Fibroblast of mammary gland (primary cell): ENCODE data around the gene PDE4B.
"Not testable (repeated sequence)": the region's sequence is repeated elsewhere in the genome, so short reads cannot be mapped to it uniquely, and the experiment has no call there.

Experiments
- DNase-seq: peaks from one replicate; pipeline ENCODE4 v3.0.0-alpha.2; 2010; ENCODE audit warnings: low read depth
- H3K4me3 ChIP-seq: 2 replicates; pipeline ENCODE4 v1.5.1; 2011; ENCODE audit warnings: low read depth, mild to moderate bottlenecking, low read length, moderate library complexity; ENCODE audit not compliant: control insufficient read depth
- CTCF ChIP-seq: conservative IDR thresholded peaks from 2 replicates; pipeline ENCODE4 v1.5.1; 2011; ENCODE audit warnings: low read depth, low read length, inconsistent platforms; ENCODE audit not compliant: control insufficient read depth, insufficient read depth

PDE4B gene

DNA sequence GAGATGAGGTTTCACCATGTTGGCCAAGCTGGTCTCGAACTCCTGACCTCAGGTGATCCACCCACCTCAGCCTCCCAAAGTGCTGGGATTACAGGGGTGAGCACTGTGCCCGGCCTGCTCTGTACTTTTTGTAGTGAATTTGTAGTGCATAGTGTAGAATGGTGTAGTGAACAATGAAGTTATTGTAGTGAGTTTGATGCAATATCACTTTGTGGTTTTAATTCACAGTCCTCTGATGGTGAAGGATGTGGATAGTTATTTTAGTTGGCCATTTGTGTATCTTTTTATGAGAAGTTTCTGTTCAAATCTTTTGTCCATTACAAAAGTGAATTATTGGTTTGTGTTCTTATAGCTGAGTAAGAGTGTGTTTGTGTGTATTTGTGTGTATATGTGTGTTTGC is 57.6 kb downstream of the PDE4B start:
- DNase-seq = no peak
- H3K4me3 ChIP-seq = no peak overlapping the region
- TF ChIP-seq CTCF = no peak

DNA sequence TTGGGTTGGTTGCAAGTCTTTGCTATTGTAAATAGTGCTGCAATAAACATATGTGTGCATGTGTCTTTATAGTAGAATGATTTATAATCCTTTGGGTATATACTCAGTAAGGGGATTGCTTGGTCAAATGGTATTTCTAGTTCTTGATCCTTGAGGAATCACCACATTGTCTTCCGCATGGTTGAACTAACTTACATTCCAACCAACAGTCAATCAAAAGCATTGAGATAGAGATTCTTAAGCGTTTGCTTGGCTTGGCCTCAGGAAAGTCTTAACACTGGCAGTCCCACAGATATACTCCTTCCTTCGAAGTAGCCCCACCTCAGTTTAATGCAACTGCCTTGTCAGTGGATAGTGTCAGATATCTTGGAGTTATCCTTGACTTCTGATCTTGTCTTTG is 63.9 kb downstream of the PDE4B start:
- DNase-seq, H3K4me3 ChIP-seq: not testable (repeated sequence)

- DNase-seq = no peak
- H3K4me3 ChIP-seq = no peak overlapping the region
- TF ChIP-seq CTCF = no peak
Measured at GRCh38 chr1:65866439-65866838, 73.7 kb downstream of the PDE4B start.

DNA sequence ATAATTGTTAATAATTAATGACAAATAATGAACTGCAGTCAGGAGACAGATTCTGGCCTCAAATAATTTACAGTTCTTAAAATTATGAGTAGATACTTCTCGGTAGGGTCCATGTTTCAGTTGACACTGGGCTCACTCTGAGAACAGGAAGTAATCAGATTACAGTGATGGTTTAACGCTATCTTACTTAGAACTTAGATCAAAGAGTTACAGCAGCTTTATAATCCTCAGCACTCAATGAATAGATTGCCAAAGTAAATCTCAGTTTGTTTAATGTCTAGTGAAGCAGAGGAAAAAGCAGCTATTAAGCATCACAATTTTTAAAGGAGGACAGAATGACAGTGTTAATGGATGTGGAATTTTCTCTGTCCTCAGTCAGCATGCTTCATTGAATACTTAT is 79.6 kb downstream of the PDE4B start:
- no peak for DNase-seq
- no peak overlapping the region for H3K4me3 ChIP-seq
- TF ChIP-seq CTCF = no peak

- H3K4me3 ChIP-seq, DNase-seq: not testable (repeated sequence)
Measured at GRCh38 chr1:65878342-65878741, 85.6 kb downstream of the PDE4B start.

DNA sequence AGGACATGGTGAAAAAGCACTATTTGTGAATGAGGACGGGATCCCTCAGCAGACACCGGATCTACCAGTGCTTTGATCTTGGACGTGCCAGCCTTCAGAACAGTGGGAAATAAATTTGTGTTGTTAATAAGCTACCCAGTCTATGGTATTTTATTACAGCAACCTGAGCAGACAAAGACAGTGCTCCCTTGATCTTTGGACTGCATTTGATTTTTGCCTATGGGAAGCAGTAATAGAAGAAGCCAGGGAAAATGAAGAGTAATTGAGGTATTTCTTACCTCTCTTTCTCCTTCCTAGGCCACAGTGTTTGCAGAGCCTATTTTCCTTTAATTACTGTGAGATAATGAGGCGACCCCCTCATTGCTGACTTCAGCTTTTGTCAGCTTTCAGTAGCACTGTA is 87.9 kb downstream of the PDE4B start:
- no peak for DNase-seq
- no peak overlapping the region for H3K4me3 ChIP-seq
- TF ChIP-seq CTCF = no peak

- no peak overlapping the region for H3K4me3 ChIP-seq
- DNase-seq = no peak
- no peak for TF ChIP-seq CTCF
Measured at GRCh38 chr1:65881067-65881594, 88.4 kb downstream of the PDE4B start.

DNA sequence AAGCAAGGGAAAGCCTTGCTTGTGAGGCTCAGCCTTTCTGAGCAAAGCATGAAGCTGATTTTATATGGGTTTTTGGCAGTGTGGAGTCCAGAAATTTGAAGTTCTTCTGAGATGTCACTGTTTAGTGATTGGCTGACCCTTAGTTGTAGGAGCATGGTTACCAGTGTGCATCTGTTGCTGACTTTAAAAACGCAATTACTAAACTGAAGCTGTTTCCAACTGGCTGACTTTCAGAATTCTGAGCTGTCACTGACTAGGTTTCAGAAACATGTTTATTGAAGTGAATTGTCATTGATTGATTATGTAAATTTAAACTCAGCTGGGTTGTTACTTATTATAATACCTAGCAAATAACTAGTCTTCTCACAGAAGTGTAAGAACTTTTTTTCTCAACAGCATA is 89.4 kb downstream of the PDE4B start:
- no peak for DNase-seq
- H3K4me3 ChIP-seq = no peak overlapping the region
- no peak for TF ChIP-seq CTCF
